A549 (cell line): ENCODE data around the gene UVRAG. TPM values are rescaled to one million over a fixed set of nuclear protein-coding genes. Genes with fewer than 3 reads are reported as not detected.

ENCODE experiments used
- ATAC-seq, 2 experiments: fragments of 200-7000 bp in 1 of 2; fragments of >200 bp in 1 of 2; cut with Nextera tagmentation in 1 of 2; cut with Tn5 transposase in 1 of 2; 3 replicates each; pipeline versions ENCODE4 v1.8.0 to v1.9.1; 2018 to 2020; ENCODE audit warnings: mild to moderate bottlenecking in 1 of 2, moderate library complexity in 1 of 2
- CTCF ChIA-PET: fragments of 300-600 bp; sonication (Branson Sonifier 250); formaldehyde crosslinking; extraction: SDS; loops from one replicate; lab custom pipeline; 2021; ENCODE audit warnings: antibody characterized with exemption, inconsistent platforms; lab: Yijun Ruan, JAX
- POLR2A ChIA-PET: fragments of 350-600 bp; formaldehyde crosslinking; extraction: SDS; loops from one replicate; lab custom pipeline; 2021; ENCODE audit warnings: antibody characterized with exemption, inconsistent platforms; lab: Yijun Ruan, JAX
- DNase-seq, 2 experiments: peaks; one replicate each; pipeline versions ENCODE4 v3.0.0 to v3.0.0-alpha.2; 2011 to 2016; ENCODE audit warnings: low read depth in 1 of 2, low spot score in 1 of 2
- FAIRE-seq: peaks from 2 replicates; lab custom pipeline; 2011; peaks lifted over from hg19 to GRCh38; lab: Jason Lieb, UNC
- H3K27ac ChIP-seq, 2 experiments: fragments of >200 bp; sonication (Bioruptor Twin); formaldehyde crosslinking; 3 replicates each; pipeline ENCODE4 v1.5.1; 2016 to 2017
- H3K4me1 ChIP-seq: fragments of >200 bp; sonication (Bioruptor Twin); formaldehyde crosslinking; 3 replicates; pipeline ENCODE4 v1.6.1; 2016
- H3K4me2 ChIP-seq: fragments of >200 bp; sonication (Bioruptor Twin); formaldehyde crosslinking; 3 replicates; pipeline ENCODE4 v1.6.1; 2016
- H3K4me3 ChIP-seq: fragments of >200 bp; sonication (Bioruptor Twin); formaldehyde crosslinking; 3 replicates; pipeline ENCODE4 v1.5.1; 2016
- H3K9me3 ChIP-seq: fragments of >200 bp; sonication (Bioruptor Twin); formaldehyde crosslinking; 3 replicates; pipeline ENCODE4 v1.6.1; 2016
- ATOH8 ChIP-seq: fragments of 250-450 bp; sonication (Bioruptor Pico); IDR thresholded peaks from 2 replicates; pipeline ENCODE4 v1.5.0; 2020; ENCODE audit warnings: low read depth, mild to moderate bottlenecking, moderate library complexity
- CHD2 ChIP-seq: fragments of 150-350 bp; IDR thresholded peaks from 2 replicates; pipeline ENCODE4 v1.6.1; 2014; ENCODE audit warnings: low read length; ENCODE audit not compliant: partially characterized antibody
- ELK1 ChIP-seq: fragments of 150-350 bp; IDR thresholded peaks from 2 replicates; pipeline ENCODE4 v1.6.1; 2014; ENCODE audit warnings: low read depth, mild to moderate bottlenecking, low read length
- EP300 ChIP-seq, 2 experiments: fragments of >200 bp; sonication (Bioruptor Twin); formaldehyde crosslinking; IDR thresholded peaks; 2 replicates in 1 of 2; 3 replicates in 1 of 2; pipeline ENCODE4 v1.6.1; 2016 to 2017
- FOSB ChIP-seq: fragments of 250-450 bp; sonication (Bioruptor Pico); IDR thresholded peaks from 2 replicates; pipeline ENCODE4 v1.5.0; 2020; ENCODE audit warnings: mild to moderate bottlenecking, moderate library complexity
- FOSL2 ChIP-seq, 2 experiments: fragments of 450-650 bp in 1 of 2; fragments of >200 bp in 1 of 2; sonication (Bioruptor Twin) in 1 of 2; formaldehyde crosslinking; IDR thresholded peaks; 2 replicates each; pipeline versions ENCODE4 v1.5.0 to v1.6.1; 2016 to 2020; ENCODE audit warnings: mild to moderate bottlenecking in 1 of 2, moderate library complexity in 1 of 2
- FOXS1 ChIP-seq: fragments of 250-450 bp; sonication (Bioruptor Pico); IDR thresholded peaks from 2 replicates; pipeline ENCODE4 v1.5.0; 2020; ENCODE audit warnings: mild to moderate bottlenecking, moderate library complexity
- GATA3 ChIP-seq: IDR thresholded peaks from 2 replicates; pipeline ENCODE4 v1.6.1; 2012; ENCODE audit warnings: borderline replicate concordance
- HES2 ChIP-seq: fragments of >200 bp; sonication (Bioruptor Twin); formaldehyde crosslinking; IDR thresholded peaks from 2 replicates; pipeline ENCODE4 v1.6.1; 2016
- HMGXB4 ChIP-seq: fragments of 250-450 bp; sonication (Bioruptor Pico); IDR thresholded peaks from 2 replicates; pipeline ENCODE4 v1.5.0; 2021; ENCODE audit warnings: mild to moderate bottlenecking, moderate library complexity, borderline replicate concordance
- HOXA7 ChIP-seq: fragments of 250-450 bp; sonication (Bioruptor Pico); IDR thresholded peaks from 2 replicates; pipeline ENCODE4 v1.5.0; 2020; ENCODE audit warnings: mild to moderate bottlenecking, moderate library complexity
- JUN ChIP-seq, 2 experiments: fragments of >200 bp; sonication (Bioruptor Twin); formaldehyde crosslinking; IDR thresholded peaks; 2 replicates in 1 of 2; 3 replicates in 1 of 2; pipeline ENCODE4 v1.6.1; 2016 to 2017
- KDM5A ChIP-seq: fragments of 200-600 bp; sonication (generic); IDR thresholded peaks from 2 replicates; pipeline ENCODE4 v1.6.1; 2016; ENCODE audit warnings: antibody characterized with exemption, mild to moderate bottlenecking
- MAZ ChIP-seq: fragments of 150-350 bp; IDR thresholded peaks from 2 replicates; pipeline ENCODE4 v1.6.1; 2014; ENCODE audit warnings: antibody characterized with exemption, low read depth, low read length, borderline replicate concordance
- NPAS2 ChIP-seq: fragments of 250-450 bp; sonication (Bioruptor Pico); IDR thresholded peaks from 2 replicates; pipeline ENCODE4 v1.8.0; 2022; ENCODE audit warnings: mild to moderate bottlenecking, moderate library complexity, borderline replicate concordance
- NR3C1 ChIP-seq: fragments of >200 bp; sonication (Bioruptor Twin); formaldehyde crosslinking; IDR thresholded peaks from 3 replicates; pipeline ENCODE4 v1.6.1; 2017
- PBX3 ChIP-seq: IDR thresholded peaks from 2 replicates; pipeline ENCODE4 v1.6.1; 2012
- POLR2A ChIP-seq: IDR thresholded peaks from 2 replicates; pipeline ENCODE4 v1.6.1; 2012; ENCODE audit warnings: mild to moderate bottlenecking, low read length
- POLR2AphosphoS2 ChIP-seq: conservative IDR thresholded peaks from 2 replicates; pipeline ENCODE4 v1.6.1; 2012; ENCODE audit warnings: low read length, improper control_type of control experiment, inconsistent platforms
- RARB ChIP-seq: fragments of 250-450 bp; sonication (Bioruptor Pico); IDR thresholded peaks from 2 replicates; pipeline ENCODE4 v1.8.0; 2021; ENCODE audit warnings: mild to moderate bottlenecking, moderate library complexity
- RCOR1 ChIP-seq: fragments of 150-350 bp; IDR thresholded peaks from 2 replicates; pipeline ENCODE4 v1.6.1; 2014; ENCODE audit warnings: antibody characterized with exemption, low read length, low read depth
- TFCP2L1 ChIP-seq: fragments of 250-450 bp; sonication (Bioruptor Pico); IDR thresholded peaks from 2 replicates; pipeline ENCODE4 v1.5.0; 2021; ENCODE audit warnings: mild to moderate bottlenecking
- ZFP36 ChIP-seq: fragments of 450-650 bp; IDR thresholded peaks from 2 replicates; pipeline ENCODE4 v1.6.1; 2014; ENCODE audit warnings: borderline replicate concordance; ENCODE audit not compliant: partially characterized antibody
- ZNF302 ChIP-seq: fragments of 250-450 bp; sonication (Bioruptor Pico); IDR thresholded peaks from 2 replicates; pipeline ENCODE4 v1.9.0; 2021; ENCODE audit warnings: inconsistent platforms, mild to moderate bottlenecking, moderate library complexity
- ZSCAN20 ChIP-seq: fragments of 250-450 bp; sonication (Bioruptor Pico); IDR thresholded peaks from 2 replicates; pipeline ENCODE4 v1.8.0; 2022; ENCODE audit warnings: mild to moderate bottlenecking, moderate library complexity
- WGBS: methylation state at CpG from one replicate; pipeline ENCODE4 v1.1.6; 2017; ENCODE audit errors: missing lambda C conversion rate; 5-methylcytosine and 5-hydroxymethylcytosine counted together
- polyA plus RNA-seq, 4 experiments: library from polyadenylated mRNA; depleted of rRNA in 3 of 4; stranded (reverse); fragments of >200 nt; fragmentation: RNase III in 1 of 4; extraction: RNeasy Plus Mini Kit Qiagen cat#74134 plus additional on column Dnase treatment in 1 of 4; gene quantifications; 2 replicates in 3 of 4; 3 replicates in 1 of 4; pipeline ENCODE4 v1.2.3, GENCODE V29; 2011 to 2017

The UVRAG gene
- polyA plus RNA-seq, 2 of the 4 experiments (the other 2 are of a cell fraction): 6.1 to 14.1 TPM

- Histone ChIP-seq H3K4me3 (no peak overlapping the region), H3K4me1 (0 out of 3 replicates have a peak, but pooled peaks cover 2% of the 10 kb centered on the region), H3K9me3 (peaks cover 3% of the 10 kb centered on the region; the same call in 1 of the 3 replicates)
- POLR2A ChIA-PET: no interaction called here
- no peak for TF ChIP-seq NPAS2 (CRISPR knock-in tag)
- no peak for TF ChIP-seq GATA3
- TF ChIP-seq KDM5A: no peak
- no peak for TF ChIP-seq MAZ
- no peak for TF ChIP-seq ATOH8 (CRISPR knock-in tag)
- no peak for TF ChIP-seq PBX3
- TF ChIP-seq HES2: no peak
- TF ChIP-seq NR3C1: no peak
- TF ChIP-seq RCOR1: no peak
- no peak for TF ChIP-seq HOXA7 (CRISPR knock-in tag)
- TF ChIP-seq ELK1: no peak
- no peak for TF ChIP-seq ZNF302
- TF ChIP-seq POLR2A: no peak
- TF ChIP-seq ZFP36: no peak
- no peak for TF ChIP-seq RARB (CRISPR knock-in tag)
- no peak for TF ChIP-seq FOXS1 (CRISPR knock-in tag)
- TF ChIP-seq ZSCAN20 (CRISPR knock-in tag): no peak
- no peak for TF ChIP-seq EP300 (IDR thresholded peaks at IDR 0.05)
- TF ChIP-seq TFCP2L1 (CRISPR knock-in tag): no peak
- TF ChIP-seq, all 56 proteins: peak for 0
- DNase-seq (no peak), FAIRE-seq (no peak), ATAC-seq (no peak)
- Histone ChIP-seq H3K4me2 (no peak overlapping the region), H3K27ac (no peak overlapping the region)
- CTCF ChIA-PET: no interaction called here
- WGBS: 89% methylated on average over 4 of the region's 4 CpGs
Observed at GRCh38 chr11:75929706-75930105, 114.7 kb downstream of the UVRAG start.

GRCh38 chr11:75930534-75930933 is 115.5 kb downstream of the UVRAG start:
- ChIA-PET POLR2A (no interaction called here), CTCF (no interaction called here)
- no peak overlapping the region for H3K4me2 ChIP-seq
- 88% methylated on average over 5 of the region's 5 CpGs for WGBS
- H3K9me3 ChIP-seq: peaks cover 3% of the 10 kb centered on the region; the same call in 1 of the 3 replicates
- DNase-seq: no peak
- TF ChIP-seq EP300 (IDR thresholded peaks at IDR 0.05) (no peak), HMGXB4 (no peak), CHD2 (no peak), FOXS1 (CRISPR knock-in tag) (no peak), ZFP36 (no peak), JUN (IDR thresholded peaks at IDR 0.05) (no peak), FOSB (CRISPR knock-in tag) (no peak), FOSL2 (IDR thresholded peaks at IDR 0.05) (no peak), FOSL2 (CRISPR knock-in tag; IDR thresholded peaks at IDR 0.05) (no peak), POLR2AphosphoS2 (no peak)
- no peaks in the 10 kb centered on the region for H3K4me1 ChIP-seq
- no peak overlapping the region for H3K4me3 ChIP-seq
- no peak for ATAC-seq
- FAIRE-seq: no peak
- H3K27ac ChIP-seq: no peak overlapping the region
